IMR-90 (cell line): ENCODE data around the gene CIAO3. TPM values are rescaled to one million over a fixed set of nuclear protein-coding genes. Genes with fewer than 3 reads are reported as not detected.

Experiments used
- ATAC-seq: fragments of 200-7000 bp; cut with Tn5 transposase; 2 replicates; pipeline ENCODE4 v1.9.1; 2020; ENCODE audit warnings: low read depth, mild to moderate bottlenecking, moderate library complexity
- BruUV-seq: library from RNA; stranded (reverse); fragments of 400-500 nt; replicated peaks from 2 replicates; lab custom pipeline; 2021; lab: Mats Ljungman, UMichigan
- CTCF ChIA-PET: fragments of 300-600 bp; formaldehyde crosslinking; extraction: SDS; loops from one replicate; lab custom pipeline; 2021; ENCODE audit warnings: antibody characterized with exemption; lab: Yijun Ruan, JAX
- POLR2A ChIA-PET: fragments of 300-600 bp; sonication (Branson Sonifier 250); formaldehyde crosslinking; loops from one replicate; lab custom pipeline; 2022; ENCODE audit warnings: antibody characterized with exemption; ENCODE audit not compliant: unreplicated experiment; lab: Charles Lee
- DNase-seq: peaks from one replicate; pipeline ENCODE4 v3.0.0; 2013
- H2AFZ ChIP-seq: replicated peaks from 2 replicates; pipeline ENCODE3; 2013; ENCODE audit warnings: low read length, mild to moderate bottlenecking; ENCODE audit not compliant: poor library complexity
- H2AK5ac ChIP-seq: 2 replicates; pipeline ENCODE4 v1.6.1; 2013; ENCODE audit warnings: low read depth, low read length, inconsistent platforms
- H2AK9ac ChIP-seq: replicated peaks from 2 replicates; pipeline ENCODE3; 2013; ENCODE audit warnings: mild to moderate bottlenecking, low read depth, low read length, moderate library complexity; ENCODE audit not compliant: poor library complexity
- H2BK120ac ChIP-seq: 2 replicates; pipeline ENCODE4 v1.6.1; 2013; ENCODE audit warnings: low read depth, low read length, inconsistent platforms
- H2BK15ac ChIP-seq: 3 replicates; pipeline ENCODE4 v1.6.1; 2013; ENCODE audit warnings: low read depth, low read length, inconsistent platforms
- H2BK20ac ChIP-seq: 2 replicates; pipeline ENCODE4 v1.6.1; 2013; ENCODE audit warnings: low read depth, mild to moderate bottlenecking, inconsistent platforms, low read length, moderate library complexity
- H2BK5ac ChIP-seq: 2 replicates; pipeline ENCODE4 v1.6.1; 2013; ENCODE audit warnings: mild to moderate bottlenecking, low read depth, low read length, inconsistent platforms; ENCODE audit not compliant: poor library complexity, severe bottlenecking
- H3K14ac ChIP-seq: replicated peaks from 2 replicates; pipeline ENCODE4 v1.6.1; 2013; ENCODE audit warnings: low read depth, low read length, inconsistent platforms
- H3K18ac ChIP-seq: 2 replicates; pipeline ENCODE4 v1.6.1; 2013; ENCODE audit warnings: low read depth, low read length, control low read depth
- H3K23ac ChIP-seq: 2 replicates; pipeline ENCODE4 v1.6.1; 2013; ENCODE audit warnings: low read depth, low read length, inconsistent platforms
- H3K27ac ChIP-seq: 2 replicates; pipeline ENCODE4 v1.5.1; 2013; ENCODE audit warnings: mild to moderate bottlenecking, control low read depth, low read length; ENCODE audit not compliant: insufficient read depth
- H3K27me3 ChIP-seq: 2 replicates; pipeline ENCODE4 v1.6.1; 2013; ENCODE audit warnings: low read length; ENCODE audit not compliant: control insufficient read depth, insufficient read depth
- H3K36me3 ChIP-seq: 2 replicates; pipeline ENCODE4 v1.6.1; 2013; ENCODE audit warnings: low read length, mixed read lengths; ENCODE audit not compliant: control insufficient read depth, insufficient read depth
- H3K4ac ChIP-seq: 2 replicates; pipeline ENCODE4 v1.6.1; 2013; ENCODE audit warnings: low read depth, low read length, inconsistent platforms
- H3K4me1 ChIP-seq: 2 replicates; pipeline ENCODE4 v1.6.1; 2013; ENCODE audit warnings: low read length, mixed read lengths; ENCODE audit not compliant: control insufficient read depth, insufficient read depth
- H3K4me2 ChIP-seq: 2 replicates; pipeline ENCODE4 v1.6.1; 2013; ENCODE audit warnings: low read depth, mild to moderate bottlenecking, control low read depth, low read length, moderate library complexity
- H3K4me3 ChIP-seq: 2 replicates; pipeline ENCODE4 v1.5.1; 2013; ENCODE audit warnings: low read depth, mild to moderate bottlenecking, control low read depth, low read length, moderate library complexity; ENCODE audit not compliant: insufficient read depth
- H3K56ac ChIP-seq: 2 replicates; pipeline ENCODE4 v1.6.1; 2013; ENCODE audit warnings: low read length, inconsistent platforms; ENCODE audit not compliant: insufficient read depth; ENCODE audit errors: extremely low read depth
- H3K79me1 ChIP-seq, 2 experiments: 2 replicates each; pipeline ENCODE4 v1.6.1; 2013; ENCODE audit warnings: low read length in 2 of 2, inconsistent platforms in 1 of 2, low read depth in 1 of 2
- H3K9ac ChIP-seq: 2 replicates; pipeline ENCODE4 v1.6.1; 2013; ENCODE audit warnings: low read depth, low read length, control low read depth
- H3K9me1 ChIP-seq: 2 replicates; pipeline ENCODE4 v1.6.1; 2013; ENCODE audit warnings: low read length, inconsistent platforms; ENCODE audit not compliant: insufficient read depth
- H3K9me3 ChIP-seq: 2 replicates; pipeline ENCODE4 v1.6.1; 2013; ENCODE audit warnings: low read length; ENCODE audit not compliant: control insufficient read depth, insufficient read depth
- H4K20me1 ChIP-seq: 2 replicates; pipeline ENCODE4 v1.6.1; 2013; ENCODE audit warnings: low read length, inconsistent platforms; ENCODE audit not compliant: insufficient read depth
- H4K5ac ChIP-seq: 2 replicates; pipeline ENCODE4 v1.6.1; 2013; ENCODE audit warnings: mild to moderate bottlenecking, low read depth, low read length, control low read depth
- H4K8ac ChIP-seq, 2 experiments: 2 replicates each; pipeline ENCODE4 v1.6.1; 2013; ENCODE audit warnings: low read depth in 2 of 2, low read length in 2 of 2, control low read depth in 1 of 2, inconsistent platforms in 1 of 2
- H4K91ac ChIP-seq: 2 replicates; pipeline ENCODE4 v1.6.1; 2013; ENCODE audit warnings: low read depth, low read length, inconsistent platforms; ENCODE audit not compliant: insufficient read depth
- BHLHE40 ChIP-seq: fragments of 150-350 bp; IDR thresholded peaks from 2 replicates; pipeline ENCODE4 v1.6.1; 2016; ENCODE audit warnings: mild to moderate bottlenecking, low read depth, low read length
- CEBPB ChIP-seq: IDR thresholded peaks from 2 replicates; pipeline ENCODE4 v1.6.1; 2012; ENCODE audit warnings: low read depth, low read length, improper control_type of control experiment
- CHD1 ChIP-seq: IDR thresholded peaks from 2 replicates; pipeline ENCODE4 v1.6.1; 2012; ENCODE audit warnings: low read depth, low read length, improper control_type of control experiment
- FOS ChIP-seq: fragments of 150-350 bp; IDR thresholded peaks from 2 replicates; pipeline ENCODE4 v1.6.1; 2016; ENCODE audit warnings: low read depth, low read length
- MAFK ChIP-seq: IDR thresholded peaks from 2 replicates; pipeline ENCODE4 v1.6.1; 2012; ENCODE audit warnings: low read depth, low read length, improper control_type of control experiment
- MAZ ChIP-seq: IDR thresholded peaks from 2 replicates; pipeline ENCODE4 v1.6.1; 2012; ENCODE audit warnings: low read depth, mild to moderate bottlenecking, low read length, improper control_type of control experiment, moderate library complexity, borderline replicate concordance
- MXI1 ChIP-seq: IDR thresholded peaks from 2 replicates; pipeline ENCODE4 v1.6.1; 2012; ENCODE audit warnings: low read depth, mild to moderate bottlenecking, low read length, moderate library complexity, borderline replicate concordance
- NFE2L2 ChIP-seq: fragments of 150-350 bp; IDR thresholded peaks from 2 replicates; pipeline ENCODE4 v1.6.1; 2016; ENCODE audit warnings: low read depth, mild to moderate bottlenecking, low read length
- POLR2A ChIP-seq: IDR thresholded peaks from 2 replicates; pipeline ENCODE4 v1.6.1; 2012; ENCODE audit warnings: mild to moderate bottlenecking, low read depth, low read length
- RAD21 ChIP-seq: IDR thresholded peaks from 2 replicates; pipeline ENCODE4 v1.6.1; 2012; ENCODE audit warnings: low read length, improper control_type of control experiment
- RCOR1 ChIP-seq: IDR thresholded peaks from 2 replicates; pipeline ENCODE4 v1.6.1; 2012; ENCODE audit warnings: mild to moderate bottlenecking, low read length, improper control_type of control experiment; ENCODE audit not compliant: insufficient replicate concordance
- RFX5 ChIP-seq: IDR thresholded peaks from 2 replicates; pipeline ENCODE4 v1.8.0; 2012; ENCODE audit warnings: low read depth, mild to moderate bottlenecking, low read length, moderate library complexity
- SMC3 ChIP-seq: fragments of 150-350 bp; IDR thresholded peaks from 2 replicates; pipeline ENCODE4 v1.6.1; 2016; ENCODE audit warnings: low read depth, mild to moderate bottlenecking, antibody characterized with exemption, low read length, moderate library complexity
- WGBS, 2 experiments: methylation state at CpG; one replicate each; pipeline versions ENCODE4 v1.1.5 to v1.1.7; 2013; ENCODE audit warnings: missing lambda C conversion rate in 2 of 2; ENCODE audit not compliant: insufficient read length in 1 of 2; ENCODE audit errors: extremely low coverage in 2 of 2; 5-methylcytosine and 5-hydroxymethylcytosine counted together
- dilution Hi-C: fragments of 300-500 bp; cut with HindIII; formaldehyde crosslinking; loops from one replicate; pipeline ENCODE4 v1.14.3; 2018; ENCODE audit warnings: low sequenced_read_pairs; ENCODE audit not compliant: unreplicated experiment
- in situ Hi-C: fragments of 300-500 bp; cut with MboI; formaldehyde crosslinking; loops from 3 replicates; pipeline ENCODE4 v1.14.3; 2019; ENCODE audit warnings: low sequenced_read_pairs, inconsistent platforms, mixed read lengths
- intact Hi-C: fragments of 100-400 bp; cut with micrococcal nuclease; formaldehyde crosslinking; loops from 2 replicates; pipeline ENCODE4 v1.10.0; 2022
- polyA plus RNA-seq, 3 experiments: library from polyadenylated mRNA; depleted of rRNA; stranded (reverse); fragments of >200 nt; gene quantifications; 2 replicates each; pipeline ENCODE4 v1.2.3, GENCODE V29; 2012; ENCODE audit warnings: low replicate concordance in 1 of 3
- total RNA-seq: library from RNA; depleted of rRNA; stranded (reverse); fragments of >200 nt; gene quantifications from 2 replicates; pipeline ENCODE4 v1.2.3, GENCODE V29; 2012
- TF ChIP-seq, protein P1 (sequence below): conservative IDR thresholded peaks from 2 replicates; pipeline ENCODE4 v1.5.1; 2012; ENCODE audit warnings: mild to moderate bottlenecking, low read depth, low read length, improper control_type of control experiment
- TF ChIP-seq, protein P2 (sequence below): fragments of 150-350 bp; IDR thresholded peaks from 2 replicates; pipeline ENCODE4 v1.6.1; 2017; ENCODE audit warnings: mild to moderate bottlenecking, antibody characterized with exemption, low read length, low read depth
- TF ChIP-seq, protein P3 (sequence below): fragments of 150-350 bp; IDR thresholded peaks from 2 replicates; pipeline ENCODE4 v1.6.1; 2016; ENCODE audit warnings: low read depth, mild to moderate bottlenecking, low read length, moderate library complexity, borderline replicate concordance

Gene CIAO3
- total and polyA plus RNA-seq, 2 of the 4 experiments (the other 2 are of a cell fraction), result 17.0 to 20.2 TPM

- in situ Hi-C loops, result no loop called here
- ATAC-seq (no peak), DNase-seq (no peak)
- Histone ChIP-seq H2BK15ac (no peak overlapping the region), H3K79me1 (no peaks in the 10 kb centered on the region), H3K4me2 (no peak overlapping the region), H2AK5ac (no peak overlapping the region), H3K14ac (no peak overlapping the region), H3K36me3 (no peaks in the 10 kb centered on the region), H4K8ac (no peak overlapping the region), H3K9me3 (no peaks in the 10 kb centered on the region), H2BK5ac (no peak overlapping the region), H2BK120ac (no peak overlapping the region), H2BK20ac (no peak overlapping the region), H3K4ac (no peak overlapping the region), H3K56ac (no peak overlapping the region), H4K91ac (no peak overlapping the region), H3K27ac (no peak overlapping the region), H3K23ac (no peak overlapping the region), H4K5ac (no peak overlapping the region), H3K4me1 (no peaks in the 10 kb centered on the region), H2AFZ (no peak overlapping the region), H3K18ac (no peak overlapping the region), H3K9ac (no peak overlapping the region), H3K9me1 (no peaks in the 10 kb centered on the region), H2AK9ac (no peak overlapping the region), H4K20me1 (no peaks in the 10 kb centered on the region), H3K4me3 (no peak overlapping the region), H3K27me3 (peaks cover under 1% of the 10 kb centered on the region; the same call in 1 of the 2 replicates)
- 76% methylated on average over 17 of the region's 38 CpGs; no CpG with 5 or more reads in 1 of the 2 experiments for WGBS, 2 experiments
- TF ChIP-seq RCOR1, result no peak
- no peak for TF ChIP-seq FOS
- no peak for TF ChIP-seq CHD1
- no peak for TF ChIP-seq POLR2A
- no peak for TF ChIP-seq SMC3
- TF ChIP-seq, protein P1, sequence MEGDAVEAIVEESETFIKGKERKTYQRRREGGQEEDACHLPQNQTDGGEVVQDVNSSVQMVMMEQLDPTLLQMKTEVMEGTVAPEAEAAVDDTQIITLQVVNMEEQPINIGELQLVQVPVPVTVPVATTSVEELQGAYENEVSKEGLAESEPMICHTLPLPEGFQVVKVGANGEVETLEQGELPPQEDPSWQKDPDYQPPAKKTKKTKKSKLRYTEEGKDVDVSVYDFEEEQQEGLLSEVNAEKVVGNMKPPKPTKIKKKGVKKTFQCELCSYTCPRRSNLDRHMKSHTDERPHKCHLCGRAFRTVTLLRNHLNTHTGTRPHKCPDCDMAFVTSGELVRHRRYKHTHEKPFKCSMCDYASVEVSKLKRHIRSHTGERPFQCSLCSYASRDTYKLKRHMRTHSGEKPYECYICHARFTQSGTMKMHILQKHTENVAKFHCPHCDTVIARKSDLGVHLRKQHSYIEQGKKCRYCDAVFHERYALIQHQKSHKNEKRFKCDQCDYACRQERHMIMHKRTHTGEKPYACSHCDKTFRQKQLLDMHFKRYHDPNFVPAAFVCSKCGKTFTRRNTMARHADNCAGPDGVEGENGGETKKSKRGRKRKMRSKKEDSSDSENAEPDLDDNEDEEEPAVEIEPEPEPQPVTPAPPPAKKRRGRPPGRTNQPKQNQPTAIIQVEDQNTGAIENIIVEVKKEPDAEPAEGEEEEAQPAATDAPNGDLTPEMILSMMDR, result no peak
- no peak for TF ChIP-seq MAFK
- TF ChIP-seq RFX5, result no peak
- no peak for TF ChIP-seq NFE2L2
- TF ChIP-seq, protein P2, sequence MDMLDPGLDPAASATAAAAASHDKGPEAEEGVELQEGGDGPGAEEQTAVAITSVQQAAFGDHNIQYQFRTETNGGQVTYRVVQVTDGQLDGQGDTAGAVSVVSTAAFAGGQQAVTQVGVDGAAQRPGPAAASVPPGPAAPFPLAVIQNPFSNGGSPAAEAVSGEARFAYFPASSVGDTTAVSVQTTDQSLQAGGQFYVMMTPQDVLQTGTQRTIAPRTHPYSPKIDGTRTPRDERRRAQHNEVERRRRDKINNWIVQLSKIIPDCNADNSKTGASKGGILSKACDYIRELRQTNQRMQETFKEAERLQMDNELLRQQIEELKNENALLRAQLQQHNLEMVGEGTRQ, result no peak
- TF ChIP-seq RAD21, result no peak
- TF ChIP-seq MAZ, result no peak
- TF ChIP-seq MXI1, result no peak
- TF ChIP-seq, protein P3, sequence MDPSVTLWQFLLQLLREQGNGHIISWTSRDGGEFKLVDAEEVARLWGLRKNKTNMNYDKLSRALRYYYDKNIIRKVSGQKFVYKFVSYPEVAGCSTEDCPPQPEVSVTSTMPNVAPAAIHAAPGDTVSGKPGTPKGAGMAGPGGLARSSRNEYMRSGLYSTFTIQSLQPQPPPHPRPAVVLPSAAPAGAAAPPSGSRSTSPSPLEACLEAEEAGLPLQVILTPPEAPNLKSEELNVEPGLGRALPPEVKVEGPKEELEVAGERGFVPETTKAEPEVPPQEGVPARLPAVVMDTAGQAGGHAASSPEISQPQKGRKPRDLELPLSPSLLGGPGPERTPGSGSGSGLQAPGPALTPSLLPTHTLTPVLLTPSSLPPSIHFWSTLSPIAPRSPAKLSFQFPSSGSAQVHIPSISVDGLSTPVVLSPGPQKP, result no peak
- TF ChIP-seq CEBPB, result no peak
- TF ChIP-seq BHLHE40, result no peak
- BruUV-seq, result no TSS peak
- CTCF ChIA-PET, result no interaction called here
- dilution Hi-C loops, result no loop called here
- POLR2A ChIA-PET, result no interaction called here
- intact Hi-C loops, result no loop called here
These were observed 24.2 kb upstream of the CIAO3 start for GRCh38 chr16:764848-765487.
